Activated CD4-positive, alpha-beta T cell treated with anti-CD3 and anti-CD28 coated beads, Interleukin-2, Interleukin-6, amounts not matched to agents 100 ng/mL and 50 ng/mL, durations not matched to agents 16 hours and 8 hours (primary cell): ENCODE measurements around the gene RALGAPA2.
A peak's percentile ranks its signal among the peaks of the same experiment; 100 is the strongest.
"Not testable (repeated sequence)": the region's sequence is repeated elsewhere in the genome, so short reads cannot be mapped to it uniquely, and the experiment has no call there.

Experiments used
- DNase-seq: peaks from one replicate; pipeline ENCODE4 v3.0.0-alpha.2; 2020

RALGAPA2 gene

DNA sequence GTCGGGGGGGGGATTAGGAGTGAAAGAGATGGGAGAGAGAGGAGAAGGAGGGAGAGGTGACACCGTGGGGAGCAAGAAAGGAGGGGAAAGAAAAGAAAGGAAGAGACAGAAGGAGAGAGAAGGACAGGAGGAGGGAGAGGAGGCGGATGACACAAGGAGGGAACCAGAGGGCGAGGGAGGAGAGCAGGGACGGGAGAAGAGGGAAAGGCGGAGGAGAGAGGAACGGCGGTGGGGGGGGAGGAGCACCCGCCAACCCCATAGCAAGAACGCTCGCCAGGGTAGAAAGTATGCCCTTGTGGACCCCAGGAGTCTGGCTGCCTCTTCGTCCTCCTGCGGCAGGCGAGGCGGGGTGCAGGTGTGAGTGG is 349.0 kb downstream of the RALGAPA2 start:
- DNase-seq: no peak

DNA sequence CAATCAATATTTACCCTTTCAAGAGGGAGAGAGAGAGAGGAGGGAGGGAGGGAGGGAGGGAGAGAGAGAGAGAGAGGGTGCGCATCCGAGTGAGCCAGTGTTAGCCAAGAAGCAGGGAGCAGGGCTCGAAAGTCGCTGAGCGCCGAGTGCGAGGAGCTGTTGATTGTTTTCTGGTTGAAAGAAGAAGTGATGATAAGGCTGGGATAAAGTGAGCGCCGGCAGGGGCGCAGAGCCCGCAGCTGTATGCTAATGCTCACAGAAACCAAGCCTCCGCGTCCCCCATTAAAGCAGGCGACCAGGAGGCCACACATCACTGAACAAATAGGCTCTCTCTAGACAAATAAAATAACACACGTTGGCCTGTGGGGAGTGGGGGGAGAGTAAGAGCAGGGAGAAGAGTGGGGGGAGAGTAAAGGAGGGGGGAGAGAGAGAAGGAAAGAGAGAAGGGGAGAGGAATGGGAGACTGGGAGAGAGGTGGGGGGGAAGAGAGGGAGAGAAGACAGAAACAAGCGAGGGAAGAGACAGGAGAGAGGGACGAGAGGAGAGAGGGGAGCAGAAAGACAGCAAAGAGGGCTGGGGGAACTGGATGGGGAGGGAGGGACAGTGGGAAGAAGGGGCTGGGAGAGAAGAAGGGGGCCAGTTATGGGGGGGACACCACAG is 349.5 kb downstream of the RALGAPA2 start:
- DNase-seq: no peak

DNA sequence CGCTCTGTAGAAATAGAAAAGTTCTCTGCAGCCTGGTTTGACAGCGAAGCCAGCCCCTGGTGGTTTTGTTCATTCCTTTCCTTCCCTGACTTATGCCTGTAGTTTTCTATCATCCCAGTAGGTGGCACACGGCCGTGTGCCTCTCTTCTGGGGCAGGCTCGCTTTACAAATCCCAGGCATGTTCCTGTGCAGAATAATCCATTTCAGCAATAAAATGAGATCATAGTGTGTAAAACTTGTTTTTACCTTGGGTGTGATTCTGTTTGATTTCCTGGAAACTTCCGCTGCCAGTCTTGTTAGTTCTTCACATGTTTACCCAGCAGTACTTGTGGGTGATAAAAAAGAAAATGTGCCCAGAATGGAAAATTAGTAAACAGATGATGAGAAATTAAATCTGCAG is 352.0 kb downstream of the RALGAPA2 start:
- DNase-seq: peak; percentile 67

DNA sequence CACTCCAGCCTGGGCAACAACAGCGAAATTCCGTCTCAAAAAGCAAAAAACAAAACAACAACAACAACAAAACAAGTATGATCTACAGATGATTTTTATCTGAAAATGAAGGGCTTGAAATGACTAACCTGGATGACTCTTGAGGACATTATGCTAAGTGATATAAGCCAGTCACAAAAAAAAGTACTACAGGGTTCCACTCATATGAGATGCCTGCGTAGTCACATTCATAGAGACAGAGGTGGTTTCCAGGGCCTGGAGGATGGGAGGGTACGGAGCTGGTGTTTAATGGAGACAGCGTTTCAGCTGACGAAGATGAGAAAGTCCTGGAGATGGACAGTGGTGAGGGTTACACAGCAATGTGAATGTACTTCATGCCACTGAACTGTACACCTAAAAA is 352.8 kb downstream of the RALGAPA2 start:
- no peak for DNase-seq

DNA sequence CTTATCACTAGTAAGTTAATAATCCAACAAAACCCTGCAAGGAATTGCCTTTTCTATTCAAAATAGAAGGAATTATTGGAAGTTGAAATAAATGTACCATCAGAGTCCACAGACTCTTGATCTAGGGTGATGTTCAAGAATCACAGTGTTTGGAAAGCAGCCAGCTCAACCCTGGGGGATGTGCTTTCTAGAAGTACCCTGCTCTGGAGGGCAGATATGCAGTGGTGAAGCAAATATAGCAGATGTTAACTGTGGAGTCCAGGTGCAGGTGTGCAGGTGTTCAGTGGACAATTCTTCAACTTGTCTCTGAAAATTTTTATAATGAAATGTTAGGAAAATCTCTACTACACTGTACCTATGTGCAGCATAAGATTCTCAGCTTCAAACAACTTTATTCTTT is 353.6 kb downstream of the RALGAPA2 start:
- DNase-seq: no peak

DNA sequence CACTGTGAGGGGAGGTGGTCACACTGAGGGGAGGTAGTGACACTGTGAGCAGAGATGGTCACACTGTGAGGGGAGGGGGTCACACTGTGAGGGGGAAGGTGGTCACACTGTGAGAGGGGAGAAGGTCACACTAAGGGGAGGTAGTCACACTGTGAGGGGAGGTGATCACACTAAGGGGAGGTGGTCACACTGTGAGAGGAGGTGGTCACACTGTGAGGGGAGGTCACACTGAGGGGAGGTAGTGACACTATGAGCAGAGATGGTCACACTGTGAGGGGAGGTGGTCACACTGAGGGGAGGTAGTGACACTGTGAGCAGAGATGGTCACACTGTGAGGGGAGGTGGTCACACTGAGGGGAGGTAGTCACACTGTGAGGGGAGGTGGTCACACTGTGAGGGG is 356.9 kb downstream of the RALGAPA2 start:
- not testable (repeated sequence) for DNase-seq

DNA sequence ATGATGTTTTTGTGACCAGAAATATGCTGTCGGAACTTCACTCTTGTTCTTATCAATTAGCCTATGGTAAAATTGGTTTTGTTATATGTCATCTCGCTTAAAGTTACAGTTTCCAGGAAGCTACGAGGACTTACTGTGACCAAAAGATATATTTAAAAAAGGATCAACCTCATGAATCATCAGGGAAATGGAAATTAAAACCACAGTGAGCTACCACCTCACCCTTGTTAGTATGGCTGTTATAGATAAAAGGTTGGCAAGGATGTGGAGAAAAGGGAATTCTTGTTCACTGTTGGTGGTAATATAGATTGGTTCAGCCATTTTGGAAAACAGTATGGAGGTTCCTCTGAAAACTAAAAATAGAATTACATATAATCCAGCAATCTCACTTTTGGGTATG is 358.9 kb downstream of the RALGAPA2 start:
- no peak for DNase-seq

DNA sequence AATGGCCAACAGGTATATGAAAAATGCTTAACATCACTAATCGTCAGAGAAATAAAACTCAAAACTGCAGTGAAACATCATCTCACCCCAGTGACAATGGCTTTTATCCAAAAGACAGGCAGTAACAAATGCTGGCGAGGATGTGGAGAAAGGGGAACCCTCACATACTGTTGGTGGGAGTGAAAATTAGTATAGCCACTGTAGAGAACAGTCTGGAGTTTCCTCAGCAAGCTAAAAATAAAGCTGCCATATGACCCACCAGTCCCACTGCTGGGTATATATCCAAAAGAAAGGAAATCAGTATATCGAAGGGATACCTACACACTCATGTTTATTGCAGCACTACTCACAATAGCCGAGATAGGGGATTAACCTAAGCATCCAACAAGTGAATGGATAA is 368.0 kb downstream of the RALGAPA2 start:
- DNase-seq: no peak

DNA sequence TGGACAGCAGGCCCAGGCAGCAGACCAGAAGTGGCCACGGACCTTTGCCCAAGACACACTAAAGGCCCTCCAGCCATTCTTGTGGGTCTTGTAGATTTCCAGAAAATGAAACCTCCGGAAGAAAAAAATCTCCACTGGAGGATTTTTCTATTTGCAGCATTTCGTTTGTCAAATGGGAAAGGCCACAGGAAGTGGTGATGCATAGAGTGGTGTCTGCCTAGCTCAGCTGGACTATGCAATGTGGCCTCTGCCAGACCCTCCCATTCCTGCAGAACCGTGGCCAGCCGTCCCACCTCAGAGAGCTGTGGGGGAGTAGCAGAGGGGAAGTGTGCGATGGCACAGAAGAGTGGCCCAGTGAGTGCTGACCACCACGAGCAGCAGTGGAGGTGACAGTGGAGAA is 368.5 kb downstream of the RALGAPA2 start:
- no peak for DNase-seq
